ENCODE results near the gene RRP7A. TPM values are rescaled to one million over a fixed set of nuclear protein-coding genes. Genes with fewer than 3 reads are reported as not detected.
A peak's percentile ranks its signal among the peaks of the same experiment; 100 is the strongest.
"Not testable (repeated sequence)": the region's sequence is repeated elsewhere in the genome, so short reads cannot be mapped to it uniquely, and the experiment has no call there.

Gene RRP7A
- total RNA-seq, 1 experiment from 2014 or later: 50.2 TPM

- no peaks in the 10 kb centered on the region for H3K9me3 ChIP-seq (ENCODE audit: low read length)
- H3K4me3 ChIP-seq (ENCODE audit: low read length): no peak overlapping the region
- ChIA-PET CTCF (no interaction called here), POLR2A (ENCODE audit: unreplicated experiment) (no interaction called here)
- no peak for TF ChIP-seq EZH2phosphoT487 (IDR thresholded peaks at IDR 0.05; ENCODE audit: borderline replicate concordance, low read length)
- TF ChIP-seq EZH2 (IDR thresholded peaks at IDR 0.05; ENCODE audit: low read length, unreplicated experiment): no peak
- TF ChIP-seq CTCF (conservative IDR thresholded peaks at IDR 0.05; ENCODE audit: low read depth, low read length): no peak
- ATAC-seq (no peak), DNase-seq (no peak)
- BruUV-seq (replicated peaks): no TSS peak
- H2AFZ ChIP-seq (ENCODE audit: low read length): no peak overlapping the region
- no peak overlapping the region for H3K27ac ChIP-seq (ENCODE audit: low read length)
- no peaks in the 10 kb centered on the region for H3K27me3 ChIP-seq (ENCODE audit: low read length)
- H3K4me1 ChIP-seq (ENCODE audit: insufficient read depth, low read length): no peaks in the 10 kb centered on the region
- no peaks in the 10 kb centered on the region for H4K20me1 ChIP-seq (ENCODE audit: low read length)
- H3K9ac ChIP-seq (ENCODE audit: low read length): no peak overlapping the region
- H3K79me2 ChIP-seq (ENCODE audit: low read length): no peaks in the 10 kb centered on the region
- H3K9me2 ChIP-seq (replicated peaks; ENCODE audit: low read length): no peaks in the 10 kb centered on the region
- intact Hi-C loops (cut with micrococcal nuclease): no loop called here
- no peak overlapping the region for H3K4me2 ChIP-seq (ENCODE audit: low read length)
- H3F3A ChIP-seq (ENCODE audit: low read length, unreplicated experiment): no peaks in the 10 kb centered on the region
- no peaks in the 10 kb centered on the region for H3K36me3 ChIP-seq (ENCODE audit: low read depth, low read length)
Observed at GRCh38 chr22:42547562-42547961, 28.0 kb upstream of the RRP7A start.

- H3K36me3 ChIP-seq (ENCODE audit: low read depth, low read length): no peaks in the 10 kb centered on the region
- H3K9ac ChIP-seq (ENCODE audit: low read length): no peak overlapping the region
- ATAC-seq (no peak), DNase-seq (no peak)
- no peaks in the 10 kb centered on the region for H3K27me3 ChIP-seq (ENCODE audit: low read length)
- intact Hi-C loops (cut with micrococcal nuclease): no loop called here
- H3K4me3 ChIP-seq (ENCODE audit: low read length): no peak overlapping the region
- BruUV-seq (replicated peaks): no TSS peak
- H4K20me1 ChIP-seq (ENCODE audit: low read length): no peaks in the 10 kb centered on the region
- H2AFZ ChIP-seq (ENCODE audit: low read length): no peak overlapping the region
- H3F3A ChIP-seq (ENCODE audit: low read length, unreplicated experiment): no peaks in the 10 kb centered on the region
- H3K9me3 ChIP-seq (ENCODE audit: low read length): no peaks in the 10 kb centered on the region
- no peak overlapping the region for H3K4me2 ChIP-seq (ENCODE audit: low read length)
- no peaks in the 10 kb centered on the region for H3K79me2 ChIP-seq (ENCODE audit: low read length)
- H3K9me2 ChIP-seq (replicated peaks; ENCODE audit: low read length): no peaks in the 10 kb centered on the region
- TF ChIP-seq EZH2 (IDR thresholded peaks at IDR 0.05; ENCODE audit: low read length, unreplicated experiment): no peak
- no peak for TF ChIP-seq CTCF (conservative IDR thresholded peaks at IDR 0.05; ENCODE audit: low read depth, low read length)
- TF ChIP-seq EZH2phosphoT487 (IDR thresholded peaks at IDR 0.05; ENCODE audit: borderline replicate concordance, low read length): no peak
- no peak overlapping the region for H3K27ac ChIP-seq (ENCODE audit: low read length)
- CTCF ChIA-PET: no interaction called here
- POLR2A ChIA-PET (ENCODE audit: unreplicated experiment): no interaction called here
- no peaks in the 10 kb centered on the region; the same call in 1 of the 2 replicates for H3K4me1 ChIP-seq (ENCODE audit: insufficient read depth, low read length)
Observed at GRCh38 chr22:42544686-42545085, 25.1 kb upstream of the RRP7A start.

GRCh38 chr22:42539236-42539771 is 19.7 kb upstream of the RRP7A start:
- ATAC-seq: peak; percentile 91
- Histone ChIP-seq H3K9ac (ENCODE audit: low read length) (0 out of 2 replicates have a peak overlapping the region, but pooled peaks have one; percentile 29), H3K27ac (ENCODE audit: low read length) (peak overlapping the region; percentile 63)
- H3K4me1 ChIP-seq (ENCODE audit: insufficient read depth, low read length); DNase-seq; CTCF ChIA-PET; H3K4me2 ChIP-seq (ENCODE audit: low read length); H3F3A ChIP-seq (ENCODE audit: low read length, unreplicated experiment); BruUV-seq (replicated peaks); H3K36me3 ChIP-seq (ENCODE audit: low read depth, low read length); H2AFZ ChIP-seq (ENCODE audit: low read length); H4K20me1 ChIP-seq (ENCODE audit: low read length); intact Hi-C loops (cut with micrococcal nuclease); H3K79me2 ChIP-seq (ENCODE audit: low read length); H3K4me3 ChIP-seq (ENCODE audit: low read length); H3K27me3 ChIP-seq (ENCODE audit: low read length); H3K9me2 ChIP-seq (replicated peaks; ENCODE audit: low read length); H3K9me3 ChIP-seq (ENCODE audit: low read length): not testable (repeated sequence)
- POLR2A ChIA-PET (ENCODE audit: unreplicated experiment): interaction anchor here (0.7 kb wide), 1 partner anchor 69 kb away, joined by 10 read pairs; no protein-coding TSS in a partner anchor

GRCh38 chr22:42537199-42537831 is 17.7 kb upstream of the RRP7A start:
- H3K9me2 ChIP-seq (replicated peaks; ENCODE audit: low read length); H3K79me2 ChIP-seq (ENCODE audit: low read length); H3K36me3 ChIP-seq (ENCODE audit: low read depth, low read length); H3K9me3 ChIP-seq (ENCODE audit: low read length); H2AFZ ChIP-seq (ENCODE audit: low read length); DNase-seq; POLR2A ChIA-PET (ENCODE audit: unreplicated experiment); CTCF ChIA-PET; H3K27me3 ChIP-seq (ENCODE audit: low read length); H3K4me1 ChIP-seq (ENCODE audit: insufficient read depth, low read length); intact Hi-C loops (cut with micrococcal nuclease); H3K4me3 ChIP-seq (ENCODE audit: low read length); H3F3A ChIP-seq (ENCODE audit: low read length, unreplicated experiment); H4K20me1 ChIP-seq (ENCODE audit: low read length); H3K4me2 ChIP-seq (ENCODE audit: low read length): not testable (repeated sequence)
- BruUV-seq (replicated peaks): TSS peak; percentile 34
- H3K9ac ChIP-seq (ENCODE audit: low read length): peak overlapping the region; percentile 26; the same call in 1 of the 2 replicates
- H3K27ac ChIP-seq (ENCODE audit: low read length): peak overlapping the region; percentile 66
- ATAC-seq: peak; percentile 84

- intact Hi-C loops (cut with micrococcal nuclease); H3K27me3 ChIP-seq (ENCODE audit: low read length); DNase-seq; H3K36me3 ChIP-seq (ENCODE audit: low read depth, low read length); H4K20me1 ChIP-seq (ENCODE audit: low read length); CTCF ChIA-PET; H3K4me3 ChIP-seq (ENCODE audit: low read length); POLR2A ChIA-PET (ENCODE audit: unreplicated experiment); H3K9ac ChIP-seq (ENCODE audit: low read length); H3K4me2 ChIP-seq (ENCODE audit: low read length); H3K4me1 ChIP-seq (ENCODE audit: insufficient read depth, low read length); H3K9me3 ChIP-seq (ENCODE audit: low read length); H3F3A ChIP-seq (ENCODE audit: low read length, unreplicated experiment); H2AFZ ChIP-seq (ENCODE audit: low read length); BruUV-seq (replicated peaks); ATAC-seq; H3K79me2 ChIP-seq (ENCODE audit: low read length); H3K9me2 ChIP-seq (replicated peaks; ENCODE audit: low read length): not testable (repeated sequence)
- H3K27ac ChIP-seq (ENCODE audit: low read length): peak overlapping the region; percentile 58
Observed at GRCh38 chr22:42536634-42537033, 17.0 kb upstream of the RRP7A start.

Measured in PC-3 (cell line).